A673 (cell line): ENCODE measurements around the gene LAMA3.

Source experiments
- CTCF ChIP-seq: fragments of 300-800, 200-600 bp; sonication (generic); conservative IDR thresholded peaks from 2 replicates; pipeline ENCODE4 v1.5.1; 2017; ENCODE audit warnings: low read depth, mild to moderate bottlenecking, antibody characterized with exemption, low read length, moderate library complexity, mixed read lengths
- EZH2 ChIP-seq: fragments of 200-600 bp; sonication (generic); IDR thresholded peaks from 2 replicates; pipeline ENCODE4 v1.6.1; 2017; ENCODE audit warnings: borderline replicate concordance, low read depth, mild to moderate bottlenecking, mixed read lengths, antibody characterized with exemption, low read length; ENCODE audit not compliant: poor library complexity, severe bottlenecking

- TF ChIP-seq EZH2 (no peak), CTCF (no peak)
Measured at GRCh38 chr18:23711426-23711825, 22.2 kb downstream of the LAMA3 start.
